ENCODE measurements around the gene NOC4L. TPM values are rescaled to one million over a fixed set of nuclear protein-coding genes. Genes with fewer than 3 reads are reported as not detected.

The NOC4L gene
- polyA plus RNA-seq, 3 donors, result 7.3 to 18.0 (median 17.9) TPM

- Histone ChIP-seq H3K4me2 (replicated peaks; ENCODE audit: extremely low read depth, low read length, poor library complexity, severe bottlenecking) (no peak overlapping the region), H3K9me3 (replicated peaks in 1 of 2; ENCODE audit: control insufficient read depth in 1 of 2, insufficient read depth in 1 of 2, low read length in 2 of 2) (peaks cover 18 to 31% of the 10 kb centered on the region in 2 donors), H3K36me3 (replicated peaks in 1 of 2; ENCODE audit: control insufficient read depth in 1 of 2, insufficient read depth in 2 of 2, low read length in 2 of 2) (no peaks in the 10 kb centered on the region), H3K27ac (ENCODE audit: low read depth in 1 of 2, low read length in 2 of 2) (no peak overlapping the region), H3K9ac (ENCODE audit: insufficient read depth, low read length, poor library complexity, severe bottlenecking) (no peak overlapping the region), H4K20me1 (ENCODE audit: insufficient read depth, low read length) (no peaks in the 10 kb centered on the region), H3K27me3 (ENCODE audit: control insufficient read depth in 2 of 2, insufficient read depth in 2 of 2, low read length in 2 of 2) (peaks cover 0 to 38% of the 10 kb centered on the region in 2 donors), H3K4me1 (ENCODE audit: control insufficient read depth in 1 of 2, insufficient read depth in 2 of 2, low read length in 2 of 2) (peaks cover 26 to 34% of the 10 kb centered on the region in 2 donors), H3K4me3 (replicated peaks in 1 of 3; ENCODE audit: low read depth in 2 of 3, low read length in 3 of 3) (no peak overlapping the region), H3K79me2 (ENCODE audit: insufficient read depth, low read length) (no peaks in the 10 kb centered on the region), H2AFZ (ENCODE audit: insufficient read depth, low read depth, low read length, poor library complexity, severe bottlenecking) (no peak overlapping the region)
- Mint-ChIP-seq H3K4me3 (peak overlapping the region in 1 of 2 donors; percentile 69), H3K27me3 (ENCODE audit: low read depth in 3 of 3) (peaks cover 6 to 56% (median 31%) of the 10 kb centered on the region in 3 donors), H3K9me3 (peaks cover 17 to 42% (median 30%) of the 10 kb centered on the region in 7 donors), H3K27ac (peak overlapping the region in 1 of 7 donors; percentile 78), H3K36me3 (peaks cover 2 to 5% of the 10 kb centered on the region in 2 donors), H3K4me1 (peaks cover 20% of the 10 kb centered on the region)
- TF ChIP-seq, protein P1, sequence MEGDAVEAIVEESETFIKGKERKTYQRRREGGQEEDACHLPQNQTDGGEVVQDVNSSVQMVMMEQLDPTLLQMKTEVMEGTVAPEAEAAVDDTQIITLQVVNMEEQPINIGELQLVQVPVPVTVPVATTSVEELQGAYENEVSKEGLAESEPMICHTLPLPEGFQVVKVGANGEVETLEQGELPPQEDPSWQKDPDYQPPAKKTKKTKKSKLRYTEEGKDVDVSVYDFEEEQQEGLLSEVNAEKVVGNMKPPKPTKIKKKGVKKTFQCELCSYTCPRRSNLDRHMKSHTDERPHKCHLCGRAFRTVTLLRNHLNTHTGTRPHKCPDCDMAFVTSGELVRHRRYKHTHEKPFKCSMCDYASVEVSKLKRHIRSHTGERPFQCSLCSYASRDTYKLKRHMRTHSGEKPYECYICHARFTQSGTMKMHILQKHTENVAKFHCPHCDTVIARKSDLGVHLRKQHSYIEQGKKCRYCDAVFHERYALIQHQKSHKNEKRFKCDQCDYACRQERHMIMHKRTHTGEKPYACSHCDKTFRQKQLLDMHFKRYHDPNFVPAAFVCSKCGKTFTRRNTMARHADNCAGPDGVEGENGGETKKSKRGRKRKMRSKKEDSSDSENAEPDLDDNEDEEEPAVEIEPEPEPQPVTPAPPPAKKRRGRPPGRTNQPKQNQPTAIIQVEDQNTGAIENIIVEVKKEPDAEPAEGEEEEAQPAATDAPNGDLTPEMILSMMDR (IDR thresholded peaks at IDR 0.05), result no peak
- 80% methylated on average over 23 of the region's 30 CpGs for WGBS (ENCODE audit: insufficient coverage)
- intact Hi-C loops (cut with micrococcal nuclease), result loop anchor here in 1 of 2 donors (10.0 kb wide), 1 partner anchor 304 kb away; the partner anchor contains the start of gene FBRSL1
- DNase-seq, result no peak
Measured at GRCh38 chr12:132190834-132191500, 46.7 kb downstream of the NOC4L start.

DNA sequence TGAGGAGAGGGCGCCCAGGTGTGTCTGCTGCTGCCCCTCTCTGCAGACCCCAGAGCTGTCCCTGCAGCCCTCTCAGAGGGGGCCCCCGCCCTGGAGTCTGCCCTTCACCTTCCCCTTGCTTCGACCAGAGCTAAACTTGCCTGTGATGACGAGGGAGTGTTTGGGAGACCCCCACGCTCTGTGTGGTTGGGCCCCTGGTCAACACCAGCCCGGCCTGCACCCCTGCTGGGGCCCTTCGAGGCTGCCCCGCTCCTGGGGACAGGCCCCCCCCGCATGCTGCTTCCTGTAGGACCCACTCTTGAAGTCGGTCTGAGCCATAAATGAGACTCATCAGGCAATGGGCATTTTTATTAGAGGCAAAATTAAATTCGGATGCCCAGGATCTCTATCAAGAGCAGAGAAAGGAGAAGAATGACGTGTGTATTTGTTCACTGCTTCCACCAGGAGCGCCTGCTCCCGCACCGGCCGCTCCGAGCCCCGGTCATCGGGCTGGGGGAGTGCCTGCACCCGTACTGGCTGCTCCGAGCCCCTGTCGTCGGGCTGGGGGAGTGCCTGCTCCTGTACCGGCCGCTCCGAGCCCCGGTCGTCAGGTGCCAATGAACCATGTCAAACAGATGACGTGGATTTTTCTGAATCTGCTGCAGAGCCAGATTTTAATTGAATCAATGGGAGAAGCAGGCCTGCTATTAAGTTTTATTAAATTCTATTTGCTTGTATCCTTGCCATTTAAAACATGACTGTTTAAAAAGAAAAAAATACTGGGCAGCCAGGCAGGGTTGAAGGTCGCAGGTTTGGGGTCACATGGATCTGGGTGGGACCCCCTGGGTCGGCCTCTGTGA, 47.7 kb downstream of the NOC4L start:
- Histone ChIP-seq H3K36me3 (replicated peaks in 1 of 2; ENCODE audit: control insufficient read depth in 1 of 2, insufficient read depth in 2 of 2, low read length in 2 of 2) (no peaks in the 10 kb centered on the region), H3K79me2 (ENCODE audit: insufficient read depth, low read length) (no peaks in the 10 kb centered on the region), H4K20me1 (ENCODE audit: insufficient read depth, low read length) (no peaks in the 10 kb centered on the region), H3K9me3 (replicated peaks in 1 of 2; ENCODE audit: control insufficient read depth in 1 of 2, insufficient read depth in 1 of 2, low read length in 2 of 2) (peaks cover 18 to 31% of the 10 kb centered on the region in 2 donors), H3K4me1 (ENCODE audit: control insufficient read depth in 1 of 2, insufficient read depth in 2 of 2, low read length in 2 of 2) (peaks cover 16 to 24% of the 10 kb centered on the region in 2 donors), H3K4me3 (replicated peaks in 1 of 3; ENCODE audit: low read depth in 2 of 3, low read length in 3 of 3) (no peak overlapping the region), H3K9ac (ENCODE audit: insufficient read depth, low read length, poor library complexity, severe bottlenecking) (no peak overlapping the region), H3K4me2 (replicated peaks; ENCODE audit: extremely low read depth, low read length, poor library complexity, severe bottlenecking) (no peak overlapping the region), H2AFZ (ENCODE audit: insufficient read depth, low read depth, low read length, poor library complexity, severe bottlenecking) (no peak overlapping the region), H3K27me3 (ENCODE audit: control insufficient read depth in 2 of 2, insufficient read depth in 2 of 2, low read length in 2 of 2) (peaks cover 0 to 30% of the 10 kb centered on the region in 2 donors), H3K27ac (ENCODE audit: low read depth in 1 of 2, low read length in 2 of 2) (no peak overlapping the region)
- Mint-ChIP-seq H3K27ac (no peak overlapping the region), H3K4me3 (no peak overlapping the region), H3K9me3 (peaks cover 17 to 42% (median 28%) of the 10 kb centered on the region in 7 donors), H3K36me3 (peaks cover 2 to 5% of the 10 kb centered on the region in 2 donors), H3K4me1 (peaks cover 10% of the 10 kb centered on the region), H3K27me3 (ENCODE audit: low read depth in 3 of 3) (peaks cover 6 to 56% (median 26%) of the 10 kb centered on the region in 3 donors)
- DNase-seq, result no peak
- WGBS (ENCODE audit: insufficient coverage), result 79% methylated on average over 30 of the region's 31 CpGs
- intact Hi-C loops (cut with micrococcal nuclease), result loop anchor here in 1 of 2 donors (10.0 kb wide), 1 partner anchor 303 kb away; the partner anchor contains the start of gene FBRSL1
- TF ChIP-seq, protein P1 (IDR thresholded peaks at IDR 0.05), result no peak

Measured in CD14-positive monocyte (primary cell).